ENCODE measurements around the gene DYNLT4.
"Not testable (repeated sequence)": the region's sequence is repeated elsewhere in the genome, so short reads cannot be mapped to it uniquely, and the experiment has no call there.

GRCh38 chr1:44815926-44816325 is 8.8 kb upstream of the DYNLT4 start:
- TF ChIP-seq CTCF (conservative IDR thresholded peaks at IDR 0.05; ENCODE audit: low read depth, low read length); EZH2 (IDR thresholded peaks at IDR 0.05; ENCODE audit: borderline replicate concordance, low read depth, low read length, poor library complexity, severe bottlenecking): not testable (repeated sequence)
